Colonic mucosa (tissue), 4 donors: ENCODE results near the gene RNF148. TPM values are rescaled to one million over a fixed set of nuclear protein-coding genes. Genes with fewer than 3 reads are reported as not detected.

Source experiments
- DNase-seq: peaks from one replicate; pipeline ENCODE4 v3.0.0-alpha.2; 2020
- H3K27ac ChIP-seq: fragments of 200-600 bp; one replicate; pipeline ENCODE4 v1.8.0; 2021
- H3K27me3 ChIP-seq: fragments of 200-600 bp; one replicate; pipeline ENCODE4 v1.8.0; 2021
- H3K36me3 ChIP-seq: fragments of 200-600 bp; one replicate; pipeline ENCODE4 v1.8.0; 2021
- H3K4me1 ChIP-seq: fragments of 200-600 bp; one replicate; pipeline ENCODE4 v1.8.0; 2021; ENCODE audit warnings: mild to moderate bottlenecking
- H3K4me3 ChIP-seq: fragments of 200-600 bp; one replicate; pipeline ENCODE4 v1.8.0; 2021
- H3K9ac ChIP-seq, 2 donors: one replicate each; pipeline ENCODE4 v1.7.0; 2013; ENCODE audit warnings: control low read depth in 2 of 2, low read depth in 2 of 2, low read length in 2 of 2
- H3K9me3 ChIP-seq: fragments of 200-600 bp; one replicate; pipeline ENCODE4 v1.8.0; 2021
- intact Hi-C: fragments of 100-400 bp; cut with DNase I; formaldehyde crosslinking; loops from one replicate; pipeline ENCODE4 v1.14.1; 2022
- total RNA-seq, 2 donors: library from RNA; stranded (reverse); fragmentation: NEBNext Ultra II Directional in 1 of 2; extraction: Animal tissue kit (Norgen Biotek cat#: 25700) in 1 of 2; gene quantifications; one replicate each; pipeline ENCODE4 v1.2.1, GENCODE V29; 2021
- TF ChIP-seq, protein P1 (sequence below): fragments of 200-600 bp; IDR thresholded peaks from one replicate; pipeline ENCODE4 v1.8.0; 2022; ENCODE audit warnings: antibody characterized with exemption, mild to moderate bottlenecking
- donor health status: healthy.
- donor health status: DM: no; HTN: no; CAD: no.
- donor health status: DM: no; HTN: no; CAD: no.

The RNF148 gene
- total RNA-seq, 2 donors from 2014 or later, result 0.50 to 0.57 TPM

DNA sequence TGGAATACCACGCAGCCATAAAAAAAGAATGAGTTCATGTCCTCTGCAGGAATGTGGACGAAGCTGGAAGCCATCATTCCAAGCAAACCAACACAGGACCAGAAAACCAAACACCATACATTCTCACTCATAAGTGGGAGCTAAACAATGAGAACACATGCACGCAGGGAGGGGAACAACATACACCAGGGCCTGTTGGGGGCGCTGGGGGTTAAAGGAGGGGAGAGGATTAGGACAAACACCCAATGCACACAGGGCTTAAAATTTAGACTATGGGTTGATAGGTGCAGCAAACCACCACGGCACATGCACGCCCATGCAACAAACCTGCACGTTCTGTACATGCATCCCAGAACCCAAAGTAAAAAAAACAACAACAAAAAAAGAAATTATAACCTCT lies 27.1 kb downstream of the RNF148 start:
- Histone ChIP-seq H3K9me3 (no peaks in the 10 kb centered on the region), H3K4me3 (no peak overlapping the region), H3K9ac (no peak overlapping the region), H3K27me3 (no peaks in the 10 kb centered on the region), H3K4me1 (no peaks in the 10 kb centered on the region), H3K27ac (no peak overlapping the region), H3K36me3 (no peaks in the 10 kb centered on the region)
- TF ChIP-seq, protein P1, sequence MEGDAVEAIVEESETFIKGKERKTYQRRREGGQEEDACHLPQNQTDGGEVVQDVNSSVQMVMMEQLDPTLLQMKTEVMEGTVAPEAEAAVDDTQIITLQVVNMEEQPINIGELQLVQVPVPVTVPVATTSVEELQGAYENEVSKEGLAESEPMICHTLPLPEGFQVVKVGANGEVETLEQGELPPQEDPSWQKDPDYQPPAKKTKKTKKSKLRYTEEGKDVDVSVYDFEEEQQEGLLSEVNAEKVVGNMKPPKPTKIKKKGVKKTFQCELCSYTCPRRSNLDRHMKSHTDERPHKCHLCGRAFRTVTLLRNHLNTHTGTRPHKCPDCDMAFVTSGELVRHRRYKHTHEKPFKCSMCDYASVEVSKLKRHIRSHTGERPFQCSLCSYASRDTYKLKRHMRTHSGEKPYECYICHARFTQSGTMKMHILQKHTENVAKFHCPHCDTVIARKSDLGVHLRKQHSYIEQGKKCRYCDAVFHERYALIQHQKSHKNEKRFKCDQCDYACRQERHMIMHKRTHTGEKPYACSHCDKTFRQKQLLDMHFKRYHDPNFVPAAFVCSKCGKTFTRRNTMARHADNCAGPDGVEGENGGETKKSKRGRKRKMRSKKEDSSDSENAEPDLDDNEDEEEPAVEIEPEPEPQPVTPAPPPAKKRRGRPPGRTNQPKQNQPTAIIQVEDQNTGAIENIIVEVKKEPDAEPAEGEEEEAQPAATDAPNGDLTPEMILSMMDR, result no peak
- no peak for DNase-seq
- intact Hi-C loops, result no loop called here

DNA sequence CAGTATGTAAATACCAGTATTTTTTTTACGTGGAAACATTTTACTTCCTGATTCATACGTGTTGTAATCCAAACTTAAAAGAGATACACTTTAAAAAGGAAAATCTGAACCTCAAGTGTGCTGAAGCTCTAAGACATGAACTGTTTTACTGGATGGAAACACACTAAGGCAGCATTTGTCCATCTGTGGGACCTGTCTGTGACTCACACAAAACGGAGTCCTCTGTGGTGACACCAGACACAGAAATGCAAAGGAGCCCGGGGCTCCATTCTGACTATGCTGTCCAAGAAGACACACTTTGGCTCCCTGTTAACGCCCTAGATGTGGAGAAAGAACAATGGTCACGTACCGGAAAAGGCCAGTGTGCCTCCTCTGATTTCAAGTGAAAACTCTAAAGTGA lies 27.7 kb downstream of the RNF148 start:
- Histone ChIP-seq H3K9ac (no peak overlapping the region), H3K27ac (no peak overlapping the region), H3K27me3 (no peaks in the 10 kb centered on the region), H3K36me3 (no peaks in the 10 kb centered on the region), H3K9me3 (no peaks in the 10 kb centered on the region), H3K4me3 (no peak overlapping the region), H3K4me1 (no peaks in the 10 kb centered on the region)
- intact Hi-C loops, result no loop called here
- TF ChIP-seq, protein P1, result no peak
- DNase-seq, result no peak

DNA sequence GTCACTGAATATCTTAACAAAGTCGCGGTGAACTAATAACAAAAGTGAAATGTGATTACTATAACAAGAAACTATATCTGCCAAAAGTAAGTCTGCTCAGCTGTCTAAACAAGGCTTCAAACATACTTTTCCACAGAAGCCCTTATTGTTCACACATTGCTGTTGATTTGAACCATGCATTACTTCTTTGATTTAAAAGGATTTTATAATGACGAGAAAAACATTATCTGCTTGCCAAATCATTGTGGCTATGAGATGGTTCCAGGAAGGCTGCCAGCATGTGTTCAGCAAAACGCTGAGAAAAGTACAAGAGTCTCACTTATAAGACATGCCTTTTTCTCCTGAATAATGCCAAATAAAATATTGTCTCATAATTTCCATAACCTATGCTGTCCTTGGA lies 28.2 kb downstream of the RNF148 start:
- no peak overlapping the region for H3K27ac ChIP-seq

DNA sequence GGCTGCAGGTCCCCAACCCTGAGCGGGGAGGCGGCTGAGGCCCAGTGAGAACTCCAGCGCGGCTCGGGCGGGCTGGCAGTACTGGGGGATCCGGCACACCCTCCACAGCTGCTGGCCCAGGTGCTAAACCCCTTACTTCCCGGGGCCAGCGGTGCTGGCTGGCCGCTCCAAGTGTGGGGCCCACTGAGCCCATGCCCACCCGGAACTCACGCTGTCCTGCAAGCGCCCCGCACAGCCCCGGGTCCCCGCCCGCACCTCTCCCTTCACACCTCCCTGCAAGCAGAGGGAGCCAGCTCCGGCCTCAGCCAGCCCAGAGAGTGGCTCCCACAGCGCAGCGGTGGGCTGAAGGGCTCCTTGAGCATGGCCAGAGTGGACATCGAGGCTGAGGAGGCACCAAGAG lies 28.8 kb downstream of the RNF148 start:
- Histone ChIP-seq H3K4me1 (no peaks in the 10 kb centered on the region), H3K27ac (no peak overlapping the region), H3K9ac (no peak overlapping the region), H3K27me3 (no peaks in the 10 kb centered on the region), H3K36me3 (no peaks in the 10 kb centered on the region), H3K4me3 (no peak overlapping the region), H3K9me3 (no peaks in the 10 kb centered on the region)
- intact Hi-C loops, result no loop called here
- TF ChIP-seq, protein P1, result no peak
- no peak for DNase-seq

More for the DNA sequence above, 28.2 kb downstream of the RNF148 start:
- no peak for DNase-seq
- no peaks in the 10 kb centered on the region for H3K9me3 ChIP-seq
- TF ChIP-seq, protein P1, result no peak
- H3K4me1 ChIP-seq, result no peaks in the 10 kb centered on the region
- no peaks in the 10 kb centered on the region for H3K27me3 ChIP-seq
- no peaks in the 10 kb centered on the region for H3K36me3 ChIP-seq
- intact Hi-C loops, result no loop called here
- H3K9ac ChIP-seq, result no peak overlapping the region
- no peak overlapping the region for H3K4me3 ChIP-seq

DNA sequence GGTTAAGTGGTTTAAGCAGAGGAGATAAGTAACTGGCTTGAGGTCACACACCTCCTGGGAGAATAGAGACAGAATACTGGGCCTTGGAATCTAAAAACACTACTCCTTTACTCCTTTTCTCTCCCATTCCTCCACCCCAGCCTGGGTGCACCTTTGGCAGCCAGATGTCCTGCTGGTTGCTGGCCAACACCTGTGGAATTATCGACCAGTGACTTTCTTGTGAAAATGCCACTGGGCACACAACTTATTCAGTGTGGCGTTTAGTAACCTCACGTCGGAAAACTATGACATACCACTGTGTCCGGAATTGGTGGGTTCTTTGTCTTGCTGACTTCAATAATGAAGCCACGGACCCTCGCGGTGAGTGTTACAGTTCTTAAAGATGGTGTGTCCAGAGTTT lies 30.2 kb downstream of the RNF148 start:
- no peak overlapping the region for H3K9ac ChIP-seq
- no peak overlapping the region for H3K27ac ChIP-seq
- no peak for DNase-seq
- no peaks in the 10 kb centered on the region for H3K36me3 ChIP-seq
- no peaks in the 10 kb centered on the region for H3K27me3 ChIP-seq
- intact Hi-C loops, result no loop called here
- H3K4me1 ChIP-seq, result no peaks in the 10 kb centered on the region
- H3K9me3 ChIP-seq, result no peaks in the 10 kb centered on the region
- no peak overlapping the region for H3K4me3 ChIP-seq
- TF ChIP-seq, protein P1, result no peak

DNA sequence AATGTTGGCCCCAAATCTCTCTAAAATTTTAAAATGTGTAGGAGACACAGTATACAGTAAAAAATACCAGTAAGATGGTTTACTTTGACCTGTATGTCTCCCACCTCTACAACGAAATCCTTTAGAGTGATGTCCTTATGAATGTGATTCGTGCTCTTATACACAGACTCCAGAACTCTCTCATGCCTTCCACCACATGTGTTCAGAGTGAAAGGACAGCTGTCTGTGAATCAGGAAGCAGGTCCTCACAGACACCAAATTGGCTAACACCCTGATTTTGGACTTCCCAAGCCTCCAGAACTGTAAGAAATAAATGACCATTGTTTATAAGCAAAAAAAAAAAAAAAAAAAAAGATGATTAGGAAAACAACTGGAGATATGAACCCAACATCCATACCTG lies 39.0 kb downstream of the RNF148 start:
- Histone ChIP-seq H3K4me1 (no peaks in the 10 kb centered on the region), H3K36me3 (no peaks in the 10 kb centered on the region), H3K9me3 (no peaks in the 10 kb centered on the region), H3K9ac (no peak overlapping the region), H3K4me3 (no peak overlapping the region), H3K27ac (no peak overlapping the region), H3K27me3 (no peaks in the 10 kb centered on the region)
- intact Hi-C loops, result no loop called here
- TF ChIP-seq, protein P1, result no peak
- no peak for DNase-seq
